Loucy (cell line): Measurements from ENCODE around the gene SND1.

Experiments
- H2AFZ ChIP-seq: fragments of 200-600 bp; sonication (generic); 2 replicates; pipeline ENCODE4 v1.6.0; 2016; ENCODE audit warnings: antibody characterized with exemption, mild to moderate bottlenecking, low read length, moderate library complexity
- H3F3A ChIP-seq: fragments of 200-600 bp; 2 replicates; pipeline ENCODE4 v1.6.0; 2016; ENCODE audit warnings: antibody characterized with exemption, low read depth, mild to moderate bottlenecking
- H3K27me3 ChIP-seq: fragments of 200-600 bp; sonication (generic); 2 replicates; pipeline ENCODE4 v1.6.1; 2014; ENCODE audit warnings: low read length, mild to moderate bottlenecking; ENCODE audit not compliant: insufficient read depth, poor library complexity, severe bottlenecking
- H3K36me3 ChIP-seq: fragments of 200-600 bp; sonication (generic); 2 replicates; pipeline ENCODE4 v1.6.1; 2016; ENCODE audit warnings: low read length; ENCODE audit not compliant: insufficient read depth
- H3K4me1 ChIP-seq: fragments of 200-600 bp; sonication (generic); 2 replicates; pipeline ENCODE4 v1.5.1; 2014; ENCODE audit warnings: low read length, mild to moderate bottlenecking; ENCODE audit not compliant: insufficient read depth, poor library complexity, severe bottlenecking
- H3K4me2 ChIP-seq: fragments of 200-600 bp; sonication (generic); 2 replicates; pipeline ENCODE4 v1.6.0; 2014; ENCODE audit warnings: antibody characterized with exemption, low read length, low read depth, mild to moderate bottlenecking; ENCODE audit not compliant: poor library complexity, severe bottlenecking
- H3K4me3 ChIP-seq: fragments of 200-600 bp; sonication (generic); 2 replicates; pipeline ENCODE4 v1.5.1; 2014; ENCODE audit warnings: low read length, mild to moderate bottlenecking, mixed read lengths; ENCODE audit not compliant: poor library complexity, severe bottlenecking
- H3K79me2 ChIP-seq: fragments of 200-600 bp; sonication (generic); 2 replicates; pipeline ENCODE4 v1.6.1; 2014; ENCODE audit warnings: low read length; ENCODE audit not compliant: insufficient read depth
- H3K9ac ChIP-seq: fragments of 200-600 bp; sonication (generic); 2 replicates; pipeline ENCODE4 v1.6.0; 2014; ENCODE audit warnings: mild to moderate bottlenecking, low read depth, low read length, moderate library complexity; ENCODE audit not compliant: poor library complexity, severe bottlenecking
- H3K9me2 ChIP-seq: fragments of 200-600 bp; sonication (generic); replicated peaks from 2 replicates; pipeline ENCODE4 v1.6.1; 2016; ENCODE audit warnings: low read depth, low read length, mixed read lengths
- H3K9me3 ChIP-seq: fragments of 200-600 bp; sonication (generic); 2 replicates; pipeline ENCODE4 v1.6.1; 2014; ENCODE audit warnings: mild to moderate bottlenecking, antibody characterized with exemption, low read length, low read depth; ENCODE audit not compliant: insufficient read depth
- H4K20me1 ChIP-seq: fragments of 200-600 bp; sonication (generic); 2 replicates; pipeline ENCODE4 v1.6.0; 2014; ENCODE audit warnings: antibody characterized with exemption, low read length, mild to moderate bottlenecking; ENCODE audit not compliant: insufficient read depth, poor library complexity, severe bottlenecking
- EZH2phosphoT487 ChIP-seq: fragments of 200-600 bp; IDR thresholded peaks from 2 replicates; pipeline ENCODE4 v1.6.1; 2018; ENCODE audit warnings: antibody characterized with exemption, mild to moderate bottlenecking, moderate library complexity, borderline replicate concordance
- TF ChIP-seq, protein P1 (sequence below): fragments of 200-600 bp; sonication (generic); conservative IDR thresholded peaks from 2 replicates; pipeline ENCODE4 v1.5.1; 2014; ENCODE audit warnings: mild to moderate bottlenecking, antibody characterized with exemption, low read length

SND1 gene

DNA sequence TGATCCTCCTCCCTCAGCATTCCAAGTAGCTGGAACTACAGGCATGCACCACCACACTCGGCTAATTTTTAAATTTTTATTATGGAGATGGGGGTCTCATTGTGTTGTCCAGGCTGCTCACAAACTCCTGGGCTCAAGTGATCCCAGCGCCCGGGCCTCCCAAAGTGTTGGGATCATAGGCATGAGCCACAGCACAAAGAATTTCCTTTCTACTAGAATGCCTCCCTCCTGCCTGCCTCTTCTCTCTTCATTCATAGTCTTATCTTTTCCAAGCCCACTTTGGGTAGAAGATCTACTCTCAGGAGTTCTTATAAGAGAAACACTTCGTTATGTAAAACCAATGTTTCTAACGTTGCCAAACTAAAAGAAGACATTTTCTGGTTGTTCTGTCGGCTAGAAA lies 235.1 kb downstream of the SND1 start:
- H3K4me3 ChIP-seq = no peak overlapping the region
- H3K4me2 ChIP-seq = no peak overlapping the region
- no peaks in the 10 kb centered on the region for H3K9me2 ChIP-seq
- H3K79me2 ChIP-seq = no peaks in the 10 kb centered on the region
- H3K9ac ChIP-seq = no peak overlapping the region
- peaks cover 9% of the 10 kb centered on the region for H3K4me1 ChIP-seq
- H3K9me3 ChIP-seq = no peaks in the 10 kb centered on the region
- H3K36me3 ChIP-seq = peaks cover 39% of the 10 kb centered on the region; the same call in 1 of the 2 replicates
- no peaks in the 10 kb centered on the region for H3K27me3 ChIP-seq
- H4K20me1 ChIP-seq = no peaks in the 10 kb centered on the region
- TF ChIP-seq, protein P1, sequence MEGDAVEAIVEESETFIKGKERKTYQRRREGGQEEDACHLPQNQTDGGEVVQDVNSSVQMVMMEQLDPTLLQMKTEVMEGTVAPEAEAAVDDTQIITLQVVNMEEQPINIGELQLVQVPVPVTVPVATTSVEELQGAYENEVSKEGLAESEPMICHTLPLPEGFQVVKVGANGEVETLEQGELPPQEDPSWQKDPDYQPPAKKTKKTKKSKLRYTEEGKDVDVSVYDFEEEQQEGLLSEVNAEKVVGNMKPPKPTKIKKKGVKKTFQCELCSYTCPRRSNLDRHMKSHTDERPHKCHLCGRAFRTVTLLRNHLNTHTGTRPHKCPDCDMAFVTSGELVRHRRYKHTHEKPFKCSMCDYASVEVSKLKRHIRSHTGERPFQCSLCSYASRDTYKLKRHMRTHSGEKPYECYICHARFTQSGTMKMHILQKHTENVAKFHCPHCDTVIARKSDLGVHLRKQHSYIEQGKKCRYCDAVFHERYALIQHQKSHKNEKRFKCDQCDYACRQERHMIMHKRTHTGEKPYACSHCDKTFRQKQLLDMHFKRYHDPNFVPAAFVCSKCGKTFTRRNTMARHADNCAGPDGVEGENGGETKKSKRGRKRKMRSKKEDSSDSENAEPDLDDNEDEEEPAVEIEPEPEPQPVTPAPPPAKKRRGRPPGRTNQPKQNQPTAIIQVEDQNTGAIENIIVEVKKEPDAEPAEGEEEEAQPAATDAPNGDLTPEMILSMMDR = no peak
- TF ChIP-seq EZH2phosphoT487 = no peak
- no peaks in the 10 kb centered on the region for H3F3A ChIP-seq
- H2AFZ ChIP-seq = no peak overlapping the region

DNA sequence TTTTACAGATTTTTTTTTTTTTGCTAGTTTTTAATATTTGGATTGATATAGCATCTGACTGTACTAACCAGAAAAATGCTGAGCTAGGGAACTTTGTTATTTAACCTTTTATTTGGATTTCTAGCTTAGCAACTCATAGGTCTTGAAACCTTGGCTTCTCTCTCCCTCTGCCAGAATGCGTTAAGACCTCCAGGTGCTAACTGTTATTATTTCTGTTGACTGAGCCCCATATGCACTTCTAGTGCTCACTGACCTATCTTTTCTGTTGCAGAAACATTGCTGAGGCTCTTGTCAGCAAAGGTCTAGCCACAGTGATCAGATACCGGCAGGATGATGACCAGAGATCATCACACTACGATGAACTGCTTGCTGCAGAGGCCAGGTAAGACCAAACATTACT lies 235.6 kb downstream of the SND1 start:
- no peak for TF ChIP-seq EZH2phosphoT487
- TF ChIP-seq, protein P1 = no peak
- no peak overlapping the region for H3K4me2 ChIP-seq
- H3K4me1 ChIP-seq = peaks cover 9% of the 10 kb centered on the region
- no peaks in the 10 kb centered on the region for H3K9me3 ChIP-seq
- no peaks in the 10 kb centered on the region for H4K20me1 ChIP-seq
- H3K36me3 ChIP-seq = peaks cover 44% of the 10 kb centered on the region; the same call in 1 of the 2 replicates
- no peak overlapping the region for H2AFZ ChIP-seq
- no peak overlapping the region for H3K9ac ChIP-seq
- no peaks in the 10 kb centered on the region for H3F3A ChIP-seq
- H3K27me3 ChIP-seq = no peaks in the 10 kb centered on the region
- no peak overlapping the region for H3K4me3 ChIP-seq
- H3K9me2 ChIP-seq = no peaks in the 10 kb centered on the region
- H3K79me2 ChIP-seq = no peaks in the 10 kb centered on the region

DNA sequence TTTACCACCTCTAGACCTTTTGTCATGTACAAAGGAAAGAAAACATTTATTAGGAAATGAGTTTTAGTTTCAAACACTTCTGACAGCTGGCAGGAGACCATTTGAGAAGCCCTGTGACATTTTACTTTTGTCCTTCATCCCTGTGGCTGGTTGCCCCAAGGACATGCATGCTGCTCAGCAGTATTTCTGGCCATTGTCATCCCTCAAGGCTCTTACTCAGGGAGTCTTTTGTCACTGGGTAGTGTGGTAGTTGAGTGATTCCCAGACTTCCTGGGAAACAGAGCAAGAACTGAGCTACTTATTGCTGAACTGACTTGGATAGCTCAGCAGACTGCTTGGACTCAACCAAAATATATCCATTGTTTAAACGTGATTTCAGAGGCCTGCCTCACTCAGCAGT lies 236.4 kb downstream of the SND1 start:
- no peak overlapping the region for H3K9ac ChIP-seq
- peaks cover 9% of the 10 kb centered on the region for H3K4me1 ChIP-seq
- no peaks in the 10 kb centered on the region for H3K79me2 ChIP-seq
- no peak overlapping the region for H2AFZ ChIP-seq
- TF ChIP-seq, protein P1 = no peak
- TF ChIP-seq EZH2phosphoT487 = no peak
- no peaks in the 10 kb centered on the region for H3K9me3 ChIP-seq
- no peaks in the 10 kb centered on the region for H3K27me3 ChIP-seq
- H3K4me3 ChIP-seq = no peak overlapping the region
- H4K20me1 ChIP-seq = no peaks in the 10 kb centered on the region
- H3K4me2 ChIP-seq = no peak overlapping the region
- peaks cover 52% of the 10 kb centered on the region; the same call in 1 of the 2 replicates for H3K36me3 ChIP-seq
- no peaks in the 10 kb centered on the region for H3K9me2 ChIP-seq
- H3F3A ChIP-seq = no peaks in the 10 kb centered on the region
